GM12878 (cell line): Measurements from ENCODE around the gene TFCP2L1.

Source experiments
- SREBF1 ChIP-seq: IDR thresholded peaks from 2 replicates; pipeline ENCODE4 v1.6.1; 2012; ENCODE audit warnings: mild to moderate bottlenecking, low read length
- YBX1 ChIP-seq: fragments of 450-650 bp; IDR thresholded peaks from 2 replicates; pipeline ENCODE4 v1.6.1; 2016; ENCODE audit warnings: antibody characterized with exemption
- ZNF687 ChIP-seq: fragments of 450-650 bp; IDR thresholded peaks from 2 replicates; pipeline ENCODE4 v1.6.1; 2017; ENCODE audit warnings: mild to moderate bottlenecking, moderate library complexity

GRCh38 chr2:121178730-121179129 lies 106.3 kb downstream of the TFCP2L1 start:
- TF ChIP-seq YBX1 (no peak), ZNF687 (no peak), SREBF1 (no peak)
